SK-N-SH treated with all-trans-retinoic acid at 6 μM for 48 hours (cell line): Measurements from ENCODE around the gene MRRF.

ENCODE experiments used
- ARNTL ChIP-seq: fragments of 450-650 bp; formaldehyde crosslinking; IDR thresholded peaks from 2 replicates; pipeline ENCODE4 v1.5.0; 2020; ENCODE audit warnings: low read depth, mild to moderate bottlenecking, moderate library complexity, borderline replicate concordance
- BACH2 ChIP-seq: fragments of 250-450 bp; sonication (Bioruptor Pico); IDR thresholded peaks from 2 replicates; pipeline ENCODE4 v1.9.0; 2021; ENCODE audit warnings: mild to moderate bottlenecking, borderline replicate concordance
- CSDC2 ChIP-seq: fragments of 250-450 bp; sonication (Bioruptor Pico); IDR thresholded peaks from 2 replicates; pipeline ENCODE4 v1.5.0; 2020; ENCODE audit warnings: mild to moderate bottlenecking, moderate library complexity
- GLIS3 ChIP-seq: fragments of 250-450 bp; sonication (Bioruptor Pico); IDR thresholded peaks from 2 replicates; pipeline ENCODE4 v1.5.0; 2020; ENCODE audit warnings: mild to moderate bottlenecking, moderate library complexity
- OSR1 ChIP-seq: fragments of 250-450 bp; sonication (Bioruptor Pico); IDR thresholded peaks from 2 replicates; pipeline ENCODE4 v1.8.0; 2022; ENCODE audit warnings: moderate library complexity, mild to moderate bottlenecking, inconsistent platforms
- PPARA ChIP-seq: fragments of 250-450 bp; sonication (Bioruptor Pico); IDR thresholded peaks from 2 replicates; pipeline ENCODE4 v1.5.0; 2020; ENCODE audit warnings: mild to moderate bottlenecking, borderline replicate concordance
- RARB ChIP-seq: fragments of 250-450 bp; sonication (Bioruptor Pico); IDR thresholded peaks from 2 replicates; pipeline ENCODE4 v1.8.0; 2021; ENCODE audit warnings: mild to moderate bottlenecking, moderate library complexity
- SNAI2 ChIP-seq: fragments of 250-450 bp; sonication (Bioruptor Pico); IDR thresholded peaks from 2 replicates; pipeline ENCODE4 v1.5.0; 2020; ENCODE audit warnings: mild to moderate bottlenecking, moderate library complexity
- ZFP3 ChIP-seq: fragments of 250-450 bp; sonication (Bioruptor Pico); IDR thresholded peaks from 2 replicates; pipeline ENCODE4 v1.5.0; 2020; ENCODE audit warnings: mild to moderate bottlenecking, moderate library complexity
- ZFP30 ChIP-seq: fragments of 450-650 bp; formaldehyde crosslinking; IDR thresholded peaks from 2 replicates; pipeline ENCODE4 v1.5.0; 2022; ENCODE audit warnings: mild to moderate bottlenecking, moderate library complexity
- TF ChIP-seq, protein P1 (sequence below): fragments of 250-450 bp; sonication (Bioruptor Pico); IDR thresholded peaks from 2 replicates; pipeline ENCODE4 v1.5.1; 2020; ENCODE audit warnings: low read depth, mild to moderate bottlenecking, moderate library complexity
- TF ChIP-seq, protein P2 (sequence below): fragments of 250-450 bp; sonication (Bioruptor Pico); IDR thresholded peaks from 2 replicates; pipeline ENCODE4 v1.5.1; 2021; ENCODE audit warnings: mild to moderate bottlenecking, moderate library complexity

DNA sequence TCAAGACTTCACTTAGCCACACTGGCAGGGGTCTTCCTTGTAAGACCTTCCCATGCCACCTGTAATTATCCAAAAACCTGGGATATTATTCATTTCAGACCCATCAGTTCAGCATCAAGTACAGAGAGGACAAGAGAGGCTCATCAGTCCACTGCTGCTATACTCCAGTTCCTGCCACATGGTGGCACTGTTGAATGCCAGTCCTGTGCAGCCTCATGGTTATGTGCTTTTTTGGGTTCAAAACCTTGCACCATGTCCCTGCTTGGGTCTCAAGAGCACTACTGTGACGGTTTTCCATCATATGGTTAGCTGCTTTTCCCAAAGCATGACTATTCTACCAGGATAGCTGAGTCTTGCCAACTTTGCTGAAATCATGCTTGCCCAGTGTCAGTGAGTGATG, 114.7 kb downstream of the MRRF start:
- TF ChIP-seq, protein P1, sequence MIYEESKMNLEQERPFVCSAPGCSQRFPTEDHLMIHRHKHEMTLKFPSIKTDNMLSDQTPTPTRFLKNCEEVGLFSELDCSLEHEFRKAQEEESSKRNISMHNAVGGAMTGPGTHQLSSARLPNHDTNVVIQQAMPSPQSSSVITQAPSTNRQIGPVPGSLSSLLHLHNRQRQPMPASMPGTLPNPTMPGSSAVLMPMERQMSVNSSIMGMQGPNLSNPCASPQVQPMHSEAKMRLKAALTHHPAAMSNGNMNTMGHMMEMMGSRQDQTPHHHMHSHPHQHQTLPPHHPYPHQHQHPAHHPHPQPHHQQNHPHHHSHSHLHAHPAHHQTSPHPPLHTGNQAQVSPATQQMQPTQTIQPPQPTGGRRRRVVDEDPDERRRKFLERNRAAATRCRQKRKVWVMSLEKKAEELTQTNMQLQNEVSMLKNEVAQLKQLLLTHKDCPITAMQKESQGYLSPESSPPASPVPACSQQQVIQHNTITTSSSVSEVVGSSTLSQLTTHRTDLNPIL (CRISPR knock-in tag): no peak
- TF ChIP-seq BACH2 (CRISPR knock-in tag) (no peak), ARNTL (no peak), OSR1 (no peak), ZFP3 (CRISPR knock-in tag) (no peak), RARB (no peak), PPARA (CRISPR knock-in tag) (no peak), ZFP30 (CRISPR knock-in tag) (no peak), GLIS3 (CRISPR knock-in tag) (no peak), SNAI2 (CRISPR knock-in tag) (no peak), CSDC2 (CRISPR knock-in tag) (no peak)
- TF ChIP-seq, protein P2, sequence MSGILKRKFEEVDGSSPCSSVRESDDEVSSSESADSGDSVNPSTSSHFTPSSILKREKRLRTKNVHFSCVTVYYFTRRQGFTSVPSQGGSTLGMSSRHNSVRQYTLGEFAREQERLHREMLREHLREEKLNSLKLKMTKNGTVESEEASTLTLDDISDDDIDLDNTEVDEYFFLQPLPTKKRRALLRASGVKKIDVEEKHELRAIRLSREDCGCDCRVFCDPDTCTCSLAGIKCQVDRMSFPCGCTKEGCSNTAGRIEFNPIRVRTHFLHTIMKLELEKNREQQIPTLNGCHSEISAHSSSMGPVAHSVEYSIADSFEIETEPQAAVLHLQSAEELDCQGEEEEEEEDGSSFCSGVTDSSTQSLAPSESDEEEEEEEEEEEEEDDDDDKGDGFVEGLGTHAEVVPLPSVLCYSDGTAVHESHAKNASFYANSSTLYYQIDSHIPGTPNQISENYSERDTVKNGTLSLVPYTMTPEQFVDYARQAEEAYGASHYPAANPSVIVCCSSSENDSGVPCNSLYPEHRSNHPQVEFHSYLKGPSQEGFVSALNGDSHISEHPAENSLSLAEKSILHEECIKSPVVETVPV (CRISPR knock-in tag): no peak
